ES-I3 (cell line): ENCODE measurements around the gene GFPT2.

Experiments used
- H3K36me3 ChIP-seq: 2 replicates; pipeline ENCODE4 v1.6.1; 2013; ENCODE audit warnings: mild to moderate bottlenecking, low read length, control low read depth, moderate library complexity; ENCODE audit not compliant: insufficient read depth
- H3K4me1 ChIP-seq: 2 replicates; pipeline ENCODE4 v1.6.1; 2013; ENCODE audit warnings: mild to moderate bottlenecking, control low read depth, low read length; ENCODE audit not compliant: insufficient read depth
- H3K9ac ChIP-seq: 2 replicates; pipeline ENCODE4 v1.6.1; 2013; ENCODE audit warnings: low read depth, mild to moderate bottlenecking, low read length, moderate library complexity
- H3K9me3 ChIP-seq: 2 replicates; pipeline ENCODE4 v1.6.1; 2013; ENCODE audit warnings: mild to moderate bottlenecking, low read length, moderate library complexity; ENCODE audit not compliant: control insufficient read depth, insufficient read depth

The GFPT2 gene

DNA sequence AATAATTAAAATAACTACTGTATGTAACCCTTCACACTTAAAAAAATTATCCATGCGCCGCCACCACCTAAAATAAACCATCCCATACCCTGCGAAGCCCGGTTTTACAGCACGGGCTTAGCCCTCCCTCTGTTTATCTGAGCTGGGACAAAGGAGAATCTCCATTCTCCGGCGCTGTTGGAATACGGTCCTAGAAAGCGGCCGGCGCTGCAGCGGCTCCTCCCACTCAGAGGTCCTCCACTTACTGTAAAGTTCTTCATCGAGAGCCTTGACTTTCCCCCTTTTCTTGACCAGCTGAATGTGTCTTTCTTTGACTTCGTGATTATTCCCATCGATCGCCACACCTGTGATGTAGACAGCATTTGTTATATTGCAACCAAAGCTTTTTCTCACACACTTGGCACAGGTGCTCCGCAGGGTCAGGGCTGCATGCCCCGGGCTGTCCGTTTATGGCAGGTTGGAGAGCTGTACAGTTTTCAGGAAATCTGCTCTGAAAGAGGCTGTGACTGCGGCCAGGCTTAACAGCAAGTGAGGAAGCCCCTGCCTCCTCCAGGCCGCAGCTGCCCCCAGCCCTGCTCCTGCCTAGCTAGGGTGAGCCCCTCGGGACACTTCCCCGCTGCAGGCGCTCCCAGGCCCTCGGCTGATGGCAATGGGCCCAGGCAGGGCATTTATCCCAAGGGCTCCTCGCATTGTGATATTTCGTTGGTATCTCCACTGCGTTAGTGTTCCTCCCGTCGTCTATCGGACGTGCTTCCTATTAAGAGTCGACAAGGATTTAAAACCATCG is 16.7 kb downstream of the GFPT2 start:
- H3K9me3 ChIP-seq, result no peaks in the 10 kb centered on the region
- peaks cover 27% of the 10 kb centered on the region for H3K36me3 ChIP-seq
- no peak overlapping the region for H3K9ac ChIP-seq
- peaks cover 5% of the 10 kb centered on the region; the same call in 1 of the 2 replicates for H3K4me1 ChIP-seq

DNA sequence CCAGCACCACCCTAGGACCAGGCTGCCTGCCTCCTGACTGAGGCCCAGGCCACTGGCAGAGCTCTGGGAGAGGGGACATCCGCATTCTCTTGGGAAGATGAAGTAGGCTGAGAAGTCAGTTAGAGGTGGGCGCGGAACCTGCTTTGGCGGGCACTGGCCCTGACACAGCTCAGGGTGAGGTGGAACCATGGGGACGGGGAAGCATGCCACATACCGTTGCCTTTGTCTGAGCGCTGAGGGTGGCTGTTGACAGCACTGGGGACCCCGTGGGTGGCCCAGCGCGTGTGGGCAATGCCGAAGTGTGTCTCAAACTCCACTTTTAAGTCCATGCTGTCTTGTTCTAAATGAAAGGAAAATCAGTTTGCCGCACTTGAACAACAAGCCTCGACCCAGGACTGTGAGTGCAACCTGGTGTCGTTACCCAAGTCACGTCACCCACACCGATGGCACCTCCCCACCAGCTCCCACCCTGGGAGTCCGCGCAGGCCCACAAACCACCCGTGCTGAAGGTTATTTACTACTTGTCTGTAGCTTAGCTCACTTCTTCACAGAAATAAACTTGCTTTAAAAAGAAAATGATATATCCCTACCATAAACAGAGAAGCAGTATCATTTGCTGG is 17.4 kb downstream of the GFPT2 start:
- peaks cover 12% of the 10 kb centered on the region for H3K4me1 ChIP-seq
- H3K9ac ChIP-seq, result no peak overlapping the region
- peaks cover 34% of the 10 kb centered on the region for H3K36me3 ChIP-seq
- no peaks in the 10 kb centered on the region for H3K9me3 ChIP-seq

DNA sequence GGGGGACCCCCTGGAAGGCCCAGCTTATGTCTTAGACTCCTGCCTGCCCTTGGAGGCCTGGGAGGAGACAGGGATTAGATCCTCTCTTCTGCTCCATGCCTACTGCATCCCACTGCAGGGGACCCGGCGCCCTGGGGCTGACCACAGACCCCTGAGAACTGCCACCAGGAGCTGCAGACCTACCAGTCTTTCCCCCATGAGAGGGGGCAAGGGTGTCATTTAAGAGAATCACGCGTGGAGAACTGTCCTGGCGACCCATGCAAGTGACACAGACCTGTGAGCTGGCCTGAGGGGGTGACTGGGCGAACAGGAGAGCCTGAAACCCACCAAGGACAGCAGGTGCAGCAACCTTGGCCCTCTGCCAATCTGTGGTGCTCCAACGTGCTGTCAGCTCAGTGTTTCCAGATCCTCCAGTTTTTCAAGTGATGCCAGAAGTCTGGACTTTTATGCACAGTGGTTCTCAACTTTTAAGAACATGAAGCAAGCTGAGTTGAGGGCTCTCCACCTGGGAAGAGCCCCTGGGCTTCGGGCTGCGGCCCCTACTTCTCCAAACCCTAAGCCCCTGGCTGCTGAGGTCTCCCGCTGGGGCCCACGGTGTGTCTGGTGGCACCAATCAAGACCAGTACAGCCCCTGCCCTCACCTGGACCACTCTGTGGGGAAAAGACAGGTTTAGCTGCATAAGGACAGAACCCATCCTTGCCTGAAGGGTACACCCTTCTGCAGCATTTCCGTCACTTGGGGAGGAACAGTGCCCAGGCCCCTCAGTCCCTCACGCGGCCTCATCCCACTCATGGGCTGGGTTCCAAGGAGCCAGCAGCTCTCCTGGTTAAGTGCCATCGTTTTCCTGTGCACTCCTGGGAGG is 18.2 kb downstream of the GFPT2 start:
- Histone ChIP-seq H3K9ac (no peak overlapping the region), H3K9me3 (no peaks in the 10 kb centered on the region), H3K36me3 (peaks cover 41% of the 10 kb centered on the region), H3K4me1 (peaks cover 18% of the 10 kb centered on the region)

DNA sequence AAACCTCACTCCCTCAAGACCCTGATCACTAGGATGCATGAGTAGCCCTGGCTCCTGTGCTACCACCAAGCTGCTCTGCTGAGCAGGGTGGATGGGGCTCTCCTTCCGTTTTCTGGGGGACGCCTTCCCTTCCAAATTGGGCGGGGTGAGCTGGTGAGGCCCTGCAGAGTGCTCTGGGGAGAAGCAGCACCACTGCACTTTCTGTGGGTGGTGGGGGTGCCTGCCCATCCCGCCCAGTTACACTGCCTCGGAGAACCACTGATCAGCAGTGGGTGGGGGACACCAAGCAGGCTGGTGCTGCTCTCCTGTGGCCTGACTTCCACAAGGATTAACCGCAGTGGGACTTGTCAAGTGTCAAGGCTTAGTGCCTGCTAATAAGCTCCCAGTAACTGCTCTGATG is 19.0 kb downstream of the GFPT2 start:
- Histone ChIP-seq H3K4me1 (peaks cover 18% of the 10 kb centered on the region), H3K9ac (no peak overlapping the region), H3K9me3 (no peaks in the 10 kb centered on the region), H3K36me3 (peaks cover 45% of the 10 kb centered on the region)

DNA sequence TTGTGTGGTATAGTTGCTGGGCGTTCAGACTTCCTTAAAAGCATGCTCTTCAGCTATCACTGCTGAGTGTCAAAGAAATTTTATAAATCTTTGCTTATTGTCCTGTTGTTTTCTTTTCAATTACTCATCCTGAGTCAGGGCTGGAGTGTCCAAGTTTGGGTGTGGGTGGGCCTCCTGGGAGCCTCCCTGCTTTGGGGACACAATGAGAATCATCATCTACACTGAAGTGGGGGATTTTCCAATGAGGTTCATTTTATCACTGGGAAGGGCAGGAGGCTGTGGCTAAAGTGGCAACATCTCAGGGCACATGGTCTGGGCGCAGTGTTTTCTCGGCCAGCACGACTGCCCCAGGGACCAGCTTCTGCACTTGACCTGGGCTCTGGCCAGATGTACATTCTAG is 19.5 kb downstream of the GFPT2 start:
- Histone ChIP-seq H3K9ac (no peak overlapping the region), H3K4me1 (peaks cover 18% of the 10 kb centered on the region), H3K9me3 (no peaks in the 10 kb centered on the region), H3K36me3 (peaks cover 44% of the 10 kb centered on the region)

DNA sequence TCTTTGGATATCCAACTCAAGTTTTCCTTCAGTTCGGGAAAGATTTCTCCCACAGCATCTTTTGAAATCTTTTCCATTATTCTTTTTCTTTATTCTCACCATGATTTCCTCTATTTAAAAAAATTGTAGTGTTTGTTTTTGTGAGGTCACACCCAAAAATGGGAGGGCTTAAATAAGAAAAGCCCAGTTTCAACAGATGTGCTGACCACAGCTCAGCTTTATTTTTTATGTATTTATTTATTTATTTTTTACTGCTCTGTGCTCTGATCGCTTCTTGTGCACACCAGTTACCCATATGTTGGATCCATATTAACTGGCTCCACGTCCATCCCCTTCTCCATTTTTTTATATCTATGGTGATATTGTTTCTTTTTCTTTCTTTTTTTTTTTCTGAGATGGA is 20.3 kb downstream of the GFPT2 start:
- Histone ChIP-seq H3K36me3 (peaks cover 40% of the 10 kb centered on the region), H3K4me1 (peaks cover 18% of the 10 kb centered on the region), H3K9ac (no peak overlapping the region), H3K9me3 (no peaks in the 10 kb centered on the region)

DNA sequence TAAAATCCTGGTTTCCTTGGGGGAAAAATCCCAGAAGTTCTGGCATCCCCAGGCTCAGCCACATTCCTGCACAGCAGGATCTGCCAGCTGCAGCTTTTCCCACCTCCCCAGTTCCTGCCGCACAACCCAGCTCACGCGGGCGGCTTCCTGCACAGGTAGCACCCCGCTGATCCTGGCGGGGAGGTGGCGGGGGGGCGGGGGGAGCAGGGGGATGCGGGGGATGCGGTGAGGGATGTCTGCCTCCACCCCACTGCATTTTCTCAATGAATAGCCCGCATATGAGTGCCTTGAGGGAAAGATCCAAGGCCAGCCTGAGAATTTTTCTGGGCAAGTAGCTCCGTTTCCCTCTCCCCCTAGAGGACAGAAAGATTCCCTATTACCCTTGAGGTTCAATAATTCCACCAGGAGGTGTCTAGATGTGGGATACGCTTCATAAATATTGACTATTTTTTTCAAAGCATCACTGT is 21.1 kb downstream of the GFPT2 start:
- peaks cover 47% of the 10 kb centered on the region for H3K36me3 ChIP-seq
- H3K4me1 ChIP-seq, result peaks cover 18% of the 10 kb centered on the region
- no peak overlapping the region for H3K9ac ChIP-seq
- no peaks in the 10 kb centered on the region for H3K9me3 ChIP-seq

DNA sequence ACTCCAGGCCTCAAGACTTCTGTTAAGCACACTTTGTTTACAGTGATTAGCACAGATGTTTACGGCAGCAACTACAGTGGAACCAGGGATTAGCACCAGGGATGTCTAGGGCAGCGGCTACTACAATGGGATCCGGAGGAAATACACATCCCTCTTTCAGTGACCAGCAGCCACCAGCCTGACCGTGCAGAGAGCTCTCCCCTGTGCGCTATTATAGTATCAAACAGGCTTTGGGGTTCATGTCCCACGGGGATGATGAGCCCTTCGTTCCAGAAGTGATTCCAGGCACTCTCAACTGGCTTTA is 21.5 kb downstream of the GFPT2 start:
- H3K4me1 ChIP-seq, result peaks cover 18% of the 10 kb centered on the region
- H3K9me3 ChIP-seq, result no peaks in the 10 kb centered on the region
- H3K9ac ChIP-seq, result no peak overlapping the region
- peaks cover 45% of the 10 kb centered on the region for H3K36me3 ChIP-seq

DNA sequence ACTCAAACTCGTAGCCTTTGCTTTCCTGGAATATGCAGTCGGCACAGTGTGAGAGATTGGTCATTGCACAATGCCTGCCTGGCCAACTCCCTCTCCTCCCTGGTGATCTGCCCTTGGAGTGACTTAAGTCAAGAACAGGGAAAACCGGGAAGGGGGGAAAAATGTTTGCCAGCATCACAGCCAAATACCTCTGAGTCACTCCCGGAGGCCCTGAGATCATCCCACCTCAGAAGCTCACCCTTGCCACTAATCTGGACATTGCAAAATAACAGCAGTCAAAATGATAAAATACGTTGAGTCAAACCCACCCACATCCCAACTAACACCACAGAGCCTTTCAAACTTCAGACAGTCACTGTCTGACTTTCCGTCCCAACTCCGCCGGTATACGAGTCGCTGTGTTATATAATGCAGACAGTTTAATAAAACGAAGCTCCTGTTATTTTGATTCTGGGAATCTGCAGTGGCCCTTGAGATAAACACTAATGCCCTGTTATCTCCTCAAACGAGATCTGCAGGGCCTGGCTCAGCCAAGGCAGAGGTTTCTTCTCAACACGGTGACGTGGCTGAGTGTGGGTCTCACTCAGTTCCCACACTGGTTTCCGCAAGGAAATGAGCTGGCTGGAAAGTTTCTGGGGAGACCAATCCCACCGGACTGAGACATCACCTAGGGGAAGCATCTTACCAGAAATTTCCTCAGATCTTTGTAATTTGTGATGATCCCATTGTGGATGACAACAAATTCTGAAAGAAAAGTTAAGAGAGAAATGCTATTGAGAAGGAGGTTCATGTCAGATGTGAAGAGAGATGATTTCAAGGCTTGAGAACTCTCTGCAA is 22.1 kb downstream of the GFPT2 start:
- peaks cover 48% of the 10 kb centered on the region for H3K36me3 ChIP-seq

DNA sequence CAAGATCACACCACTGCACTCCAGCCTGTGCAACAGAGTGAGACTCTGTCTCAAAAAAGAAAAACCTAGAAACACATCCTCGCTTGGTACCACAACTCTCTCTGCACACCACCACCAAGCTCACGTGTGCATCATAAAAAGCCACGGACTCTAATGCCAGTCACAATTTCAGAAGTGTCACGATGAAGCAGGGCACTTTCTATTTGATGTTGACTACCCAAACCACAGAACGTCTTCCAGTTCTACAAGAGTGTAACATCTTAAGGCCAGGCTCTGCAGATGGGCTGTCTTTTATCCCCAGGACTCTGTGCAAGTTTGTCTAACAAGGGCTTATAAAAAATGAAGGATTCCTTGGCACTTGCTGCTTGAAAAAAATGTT is 22.9 kb downstream of the GFPT2 start:
- H3K4me1 ChIP-seq, result peaks cover 18% of the 10 kb centered on the region
- no peak overlapping the region for H3K9ac ChIP-seq

More for the DNA sequence above, 22.1 kb downstream of the GFPT2 start:
- Histone ChIP-seq H3K9ac (no peak overlapping the region), H3K4me1 (peaks cover 18% of the 10 kb centered on the region), H3K9me3 (no peaks in the 10 kb centered on the region)

DNA sequence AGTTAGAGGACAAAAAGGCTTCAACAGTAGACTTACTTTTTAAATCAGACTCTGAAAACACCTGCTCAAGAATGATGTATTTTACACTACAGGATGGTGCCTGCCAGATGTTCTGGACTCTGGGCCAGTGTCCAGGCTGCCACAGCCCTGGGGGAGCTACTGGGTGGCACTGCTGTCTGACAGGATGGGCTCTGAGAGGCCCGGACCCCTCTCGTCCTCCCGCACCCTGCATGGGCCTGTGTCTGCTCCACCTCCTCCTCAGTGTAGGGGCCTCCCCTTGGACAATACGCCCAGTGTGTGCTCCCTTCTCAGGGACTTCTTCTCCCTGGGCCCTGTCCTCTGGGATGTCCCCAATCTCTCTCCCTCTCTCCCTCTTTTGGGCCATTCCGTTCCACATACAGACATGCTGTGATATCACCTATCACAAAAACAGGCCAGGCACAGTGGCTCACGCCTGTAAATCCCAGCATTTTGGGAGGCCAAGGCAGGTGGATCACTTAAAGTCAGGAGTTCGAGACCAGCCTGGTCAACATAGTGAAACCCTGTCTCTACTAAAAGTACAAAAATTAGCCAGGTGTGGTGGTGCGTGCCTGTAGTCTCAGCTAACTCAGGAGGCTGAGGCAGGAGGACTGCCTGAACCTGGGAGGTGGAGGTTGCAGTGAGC is 23.4 kb downstream of the GFPT2 start:
- Histone ChIP-seq H3K9ac (no peak overlapping the region), H3K4me1 (peaks cover 18% of the 10 kb centered on the region), H3K9me3 (no peaks in the 10 kb centered on the region), H3K36me3 (peaks cover 46% of the 10 kb centered on the region)

More for the DNA sequence above, 22.9 kb downstream of the GFPT2 start:
- Histone ChIP-seq H3K9me3 (no peaks in the 10 kb centered on the region), H3K36me3 (peaks cover 46% of the 10 kb centered on the region)

DNA sequence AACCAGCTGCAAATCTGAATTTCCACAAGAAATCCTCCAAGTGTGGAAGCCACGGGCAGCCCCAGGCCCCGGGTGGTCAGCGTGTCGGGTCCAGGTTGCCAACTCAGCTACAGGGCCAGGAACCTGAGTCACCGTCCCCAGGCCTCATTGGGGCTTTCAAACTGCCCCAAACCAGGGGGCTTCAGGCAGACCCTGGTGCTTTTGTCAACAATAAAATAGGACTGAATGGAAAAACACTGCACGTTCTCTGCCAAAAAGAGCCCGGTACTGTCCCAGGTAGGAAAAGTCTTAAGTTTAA is 24.0 kb downstream of the GFPT2 start:
- peaks cover 20% of the 10 kb centered on the region for H3K4me1 ChIP-seq

DNA sequence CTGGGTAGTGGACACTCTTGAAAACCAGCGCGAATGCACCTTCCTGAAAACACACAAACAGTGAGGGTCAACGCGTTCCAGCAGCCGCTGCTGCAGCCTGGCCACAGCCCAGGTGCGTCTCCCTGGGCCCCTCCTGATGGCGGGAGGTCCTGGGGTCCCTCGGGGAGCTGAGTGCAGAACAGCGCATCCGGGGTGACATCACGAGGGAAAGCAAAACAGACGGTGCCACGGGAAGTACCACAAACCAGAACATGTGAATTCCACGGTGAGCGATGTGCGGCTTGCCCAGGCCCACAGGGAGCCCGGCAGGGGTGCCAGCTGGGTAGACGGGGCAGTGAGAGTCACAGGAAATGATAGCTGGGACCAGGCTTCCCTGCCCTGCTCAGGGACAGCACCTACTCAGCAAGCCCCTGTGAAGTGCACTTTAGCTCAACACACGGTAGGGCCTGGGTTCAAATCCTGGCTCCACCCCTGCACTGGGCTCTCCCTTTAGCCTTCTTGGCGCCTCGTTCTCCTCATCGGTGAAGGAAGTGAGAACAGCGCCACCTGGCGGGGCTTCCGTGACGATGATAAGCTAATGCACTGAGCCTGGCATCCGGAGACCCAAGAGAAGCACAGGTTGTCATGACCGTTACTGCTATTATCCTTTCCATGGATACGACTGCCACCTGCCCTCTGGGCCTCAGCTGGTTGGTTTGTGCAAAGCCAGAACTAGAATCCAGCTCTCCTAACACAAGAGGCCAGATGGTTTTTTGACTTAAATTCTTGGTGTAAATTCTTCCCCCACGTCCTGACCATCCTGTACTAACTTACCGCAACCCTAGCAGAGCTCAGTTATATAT is 24.6 kb downstream of the GFPT2 start:
- Histone ChIP-seq H3K9ac (no peak overlapping the region), H3K9me3 (no peaks in the 10 kb centered on the region), H3K4me1 (peaks cover 20% of the 10 kb centered on the region), H3K36me3 (peaks cover 50% of the 10 kb centered on the region)

More for the DNA sequence above, 24.0 kb downstream of the GFPT2 start:
- Histone ChIP-seq H3K9me3 (no peaks in the 10 kb centered on the region), H3K36me3 (peaks cover 48% of the 10 kb centered on the region), H3K9ac (no peak overlapping the region)
